Skin epidermis (tissue), 12 donors: Measurements from ENCODE around the gene SPATA45.
"Not testable (repeated sequence)": the region's sequence is repeated elsewhere in the genome, so short reads cannot be mapped to it uniquely, and the experiment has no call there.

Experiments used
- H3K27ac ChIP-seq, 21 experiments: fragments of 200-600 bp; sonication (generic) in 11 of 21; one replicate each; pipeline ENCODE4 v1.5.0; 2020; ENCODE audit warnings: mild to moderate bottlenecking in 3 of 21, inconsistent platforms in 2 of 21, moderate library complexity in 2 of 21
- H3K4me3 ChIP-seq, 7 experiments: fragments of 200-600 bp; sonication (generic) in 2 of 7; one replicate each; pipeline ENCODE4 v1.5.0; 2020; ENCODE audit warnings: inconsistent platforms in 2 of 7, mild to moderate bottlenecking in 2 of 7, moderate library complexity in 1 of 7

SPATA45 gene

GRCh38 chr1:212833211-212834207 lies 13.9 kb downstream of the SPATA45 start:
- H3K4me3 ChIP-seq, result not testable (repeated sequence)
- peak overlapping the region in 1 of 21 experiments; percentile 13 for H3K27ac ChIP-seq

GRCh38 chr1:212828395-212828794 lies 19.1 kb downstream of the SPATA45 start:
- H3K4me3 ChIP-seq, result no peak overlapping the region
- H3K27ac ChIP-seq, result no peak overlapping the region

GRCh38 chr1:212827831-212828278 lies 19.6 kb downstream of the SPATA45 start:
- no peak overlapping the region for H3K27ac ChIP-seq
- H3K4me3 ChIP-seq, result no peak overlapping the region

GRCh38 chr1:212827171-212827776 lies 20.2 kb downstream of the SPATA45 start:
- no peak overlapping the region for H3K4me3 ChIP-seq
- no peak overlapping the region for H3K27ac ChIP-seq

- no peak overlapping the region for H3K27ac ChIP-seq
- no peak overlapping the region for H3K4me3 ChIP-seq
Measured at GRCh38 chr1:212825798-212826452, 21.5 kb downstream of the SPATA45 start.

GRCh38 chr1:212824201-212824600 lies 23.2 kb downstream of the SPATA45 start:
- no peak overlapping the region for H3K4me3 ChIP-seq
- no peak overlapping the region for H3K27ac ChIP-seq

- Histone ChIP-seq H3K27ac (no peak overlapping the region), H3K4me3 (no peak overlapping the region)
Measured at GRCh38 chr1:212822956-212823355, 24.5 kb downstream of the SPATA45 start.

GRCh38 chr1:212820969-212821368 lies 26.5 kb downstream of the SPATA45 start:
- Histone ChIP-seq H3K27ac (no peak overlapping the region), H3K4me3 (no peak overlapping the region)

GRCh38 chr1:212819726-212820125 lies 27.7 kb downstream of the SPATA45 start:
- no peak overlapping the region for H3K27ac ChIP-seq
- no peak overlapping the region for H3K4me3 ChIP-seq

GRCh38 chr1:212816567-212817278 lies 30.7 kb downstream of the SPATA45 start:
- no peak overlapping the region for H3K27ac ChIP-seq
- no peak overlapping the region for H3K4me3 ChIP-seq

GRCh38 chr1:212814537-212815334 lies 32.7 kb downstream of the SPATA45 start:
- Histone ChIP-seq H3K4me3 (no peak overlapping the region), H3K27ac (no peak overlapping the region)

GRCh38 chr1:212805767-212806166 lies 41.7 kb downstream of the SPATA45 start:
- Histone ChIP-seq H3K4me3 (no peak overlapping the region), H3K27ac (no peak overlapping the region)

- Histone ChIP-seq H3K27ac (no peak overlapping the region), H3K4me3 (no peak overlapping the region)
Measured at GRCh38 chr1:212797681-212798080, 49.8 kb downstream of the SPATA45 start.

- H3K4me3 ChIP-seq, result no peak overlapping the region
Measured at GRCh38 chr1:212794561-212795014, 52.9 kb downstream of the SPATA45 start.

GRCh38 chr1:212792396-212792908 lies 55.0 kb downstream of the SPATA45 start:
- peak overlapping the region in 20 of 21 experiments; percentile 71 to 98 (median 95) for H3K27ac ChIP-seq
- peak overlapping the region; percentile 47 to 97 (median 90) for H3K4me3 ChIP-seq

More at GRCh38 chr1:212794561-212795014, 52.9 kb downstream of the SPATA45 start:
- H3K27ac ChIP-seq, result peak overlapping the region in 9 of 21 experiments; percentile 8 to 52 (median 31)

- Histone ChIP-seq H3K4me3 (peak within 1 kb of the TSS; percentile 47 to 97 (median 90)), H3K27ac (peak within 1 kb of the TSS; percentile 71 to 98 (median 95))
Measured at GRCh38 chr1:212791676-212792395, 55.6 kb downstream of the SPATA45 start, which contains the start of the genes NSL1 and TATDN3. Gene NSL1 (minus strand): TSS chr1:212791777. CDS start chr1:212791763, 14 bp downstream. Gene TATDN3 (plus strand): TSS chr1:212791894. CDS start chr1:212791922, 28 bp downstream.

- peak overlapping the region; percentile 47 to 97 (median 90) for H3K4me3 ChIP-seq
- H3K27ac ChIP-seq, result peak overlapping the region in 20 of 21 experiments; percentile 71 to 98 (median 95)
Measured at GRCh38 chr1:212791261-212791675, 56.2 kb downstream of the SPATA45 start.
